Bronchial epithelial cell (primary cell): ENCODE data around the gene NFYA. TPM values are rescaled to one million over a fixed set of nuclear protein-coding genes. Genes with fewer than 3 reads are reported as not detected.

Source experiments
- DNase-seq: peaks from one replicate; pipeline ENCODE4 v3.0.0-alpha.2; 2010; ENCODE audit warnings: low read depth
- FAIRE-seq: peaks from 2 replicates; lab custom pipeline; 2011; peaks lifted over from hg19 to GRCh38; lab: Jason Lieb, UNC
- H3K27me3 ChIP-seq: 2 replicates; pipeline ENCODE4 v1.5.1; 2011; ENCODE audit warnings: low read length; ENCODE audit not compliant: control insufficient read depth, insufficient read depth
- H3K36me3 ChIP-seq: 2 replicates; pipeline ENCODE4 v1.5.1; 2011; ENCODE audit warnings: low read length; ENCODE audit not compliant: control insufficient read depth, insufficient read depth
- H3K4me3 ChIP-seq: 2 replicates; pipeline ENCODE4 v1.5.1; 2011; ENCODE audit warnings: mild to moderate bottlenecking, low read depth, low read length, control low read depth
- CTCF ChIP-seq: IDR thresholded peaks from 2 replicates; pipeline ENCODE4 v1.5.1; 2011; ENCODE audit warnings: mild to moderate bottlenecking, moderate library complexity, low read length, control low read depth, inconsistent platforms; ENCODE audit not compliant: insufficient read depth, severe bottlenecking
- total RNA-seq: library from RNA; depleted of rRNA; stranded (reverse); fragments of >200 nt; gene quantifications from 2 replicates; pipeline ENCODE4 v1.2.1, GENCODE V29; 2014

NFYA gene
- total RNA-seq, 1 donor from 2014 or later: 20.5 TPM

GRCh38 chr6:41059556-41059955, 13.2 kb upstream of the NFYA start:
- Histone ChIP-seq H3K36me3 (no peaks in the 10 kb centered on the region), H3K4me3 (no peak overlapping the region), H3K27me3 (no peaks in the 10 kb centered on the region)
- FAIRE-seq (no peak), DNase-seq (peak; percentile 41)
- no peak for TF ChIP-seq CTCF

GRCh38 chr6:41061196-41061726, 11.5 kb upstream of the NFYA start:
- no peak for TF ChIP-seq CTCF
- Histone ChIP-seq H3K36me3 (peaks cover 1% of the 10 kb centered on the region), H3K4me3 (no peak overlapping the region), H3K27me3 (no peaks in the 10 kb centered on the region)
- FAIRE-seq (no peak), DNase-seq (no peak)

- DNase-seq (no peak), FAIRE-seq (no peak)
- H3K4me3 ChIP-seq: no peak overlapping the region
- H3K27me3 ChIP-seq: no peaks in the 10 kb centered on the region
- no peak for TF ChIP-seq CTCF
- peaks cover 1% of the 10 kb centered on the region for H3K36me3 ChIP-seq
These were observed 10.7 kb upstream of the NFYA start for GRCh38 chr6:41062056-41062455.

- Histone ChIP-seq H3K4me3 (no peak overlapping the region), H3K27me3 (no peaks in the 10 kb centered on the region), H3K36me3 (peaks cover 3% of the 10 kb centered on the region)
- DNase-seq: no peak
- TF ChIP-seq CTCF: no peak
- FAIRE-seq: no peak
These were observed 8.9 kb upstream of the NFYA start for GRCh38 chr6:41063884-41064285.

- DNase-seq (no peak), FAIRE-seq (no peak)
- H3K4me3 ChIP-seq: no peak overlapping the region
- H3K27me3 ChIP-seq: no peaks in the 10 kb centered on the region
- H3K36me3 ChIP-seq: peaks cover 6% of the 10 kb centered on the region
- no peak for TF ChIP-seq CTCF
These were observed 7.9 kb upstream of the NFYA start for GRCh38 chr6:41064841-41065240.

- H3K36me3 ChIP-seq: peaks cover 6% of the 10 kb centered on the region
- FAIRE-seq (no peak), DNase-seq (no peak)
- TF ChIP-seq CTCF: no peak
- no peak overlapping the region for H3K4me3 ChIP-seq
- no peaks in the 10 kb centered on the region for H3K27me3 ChIP-seq
These were observed 7.2 kb upstream of the NFYA start for GRCh38 chr6:41065550-41066026.
